HG03139 (cell line): Measurements from ENCODE around the gene NR2F1-AS1.

Experiments
- ATAC-seq: cut with Tn5 transposase; IDR thresholded peaks from one replicate; pipeline ENCODE4 v1.9.1; 2021; ENCODE audit not compliant: unreplicated experiment

The NR2F1-AS1 gene

DNA sequence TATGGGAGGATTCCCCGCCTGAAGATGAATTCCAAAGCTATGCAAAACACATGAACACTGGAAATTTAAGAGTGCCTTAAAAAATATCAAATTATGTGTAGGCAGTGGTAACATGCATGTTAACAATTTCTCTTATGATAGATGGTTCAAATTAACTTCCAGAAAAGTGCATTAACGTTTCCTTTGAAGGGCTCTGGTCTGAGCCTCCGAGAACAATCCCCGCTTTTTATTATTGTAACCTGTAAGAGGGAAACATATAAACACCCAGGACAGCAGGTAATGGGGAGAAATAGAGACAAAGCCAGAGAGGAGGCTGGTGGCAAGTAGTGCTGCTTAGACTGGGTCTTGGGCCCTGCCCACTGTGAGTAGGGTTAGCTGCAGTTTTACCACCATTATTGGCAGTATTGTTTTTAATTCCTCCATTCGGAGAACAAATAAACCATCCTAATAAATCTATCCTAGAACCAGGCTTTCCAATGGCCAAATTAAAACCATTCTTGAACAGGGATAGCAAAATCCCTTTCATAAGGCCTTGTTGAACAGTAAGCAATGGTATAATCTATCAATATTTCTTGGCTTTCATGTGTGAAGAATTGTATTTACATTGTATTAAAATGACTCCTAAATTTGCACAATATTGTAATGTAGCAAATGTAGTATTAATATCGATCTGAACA is 8.3 kb upstream of the NR2F1-AS1 start:
- ATAC-seq, result no peak

DNA sequence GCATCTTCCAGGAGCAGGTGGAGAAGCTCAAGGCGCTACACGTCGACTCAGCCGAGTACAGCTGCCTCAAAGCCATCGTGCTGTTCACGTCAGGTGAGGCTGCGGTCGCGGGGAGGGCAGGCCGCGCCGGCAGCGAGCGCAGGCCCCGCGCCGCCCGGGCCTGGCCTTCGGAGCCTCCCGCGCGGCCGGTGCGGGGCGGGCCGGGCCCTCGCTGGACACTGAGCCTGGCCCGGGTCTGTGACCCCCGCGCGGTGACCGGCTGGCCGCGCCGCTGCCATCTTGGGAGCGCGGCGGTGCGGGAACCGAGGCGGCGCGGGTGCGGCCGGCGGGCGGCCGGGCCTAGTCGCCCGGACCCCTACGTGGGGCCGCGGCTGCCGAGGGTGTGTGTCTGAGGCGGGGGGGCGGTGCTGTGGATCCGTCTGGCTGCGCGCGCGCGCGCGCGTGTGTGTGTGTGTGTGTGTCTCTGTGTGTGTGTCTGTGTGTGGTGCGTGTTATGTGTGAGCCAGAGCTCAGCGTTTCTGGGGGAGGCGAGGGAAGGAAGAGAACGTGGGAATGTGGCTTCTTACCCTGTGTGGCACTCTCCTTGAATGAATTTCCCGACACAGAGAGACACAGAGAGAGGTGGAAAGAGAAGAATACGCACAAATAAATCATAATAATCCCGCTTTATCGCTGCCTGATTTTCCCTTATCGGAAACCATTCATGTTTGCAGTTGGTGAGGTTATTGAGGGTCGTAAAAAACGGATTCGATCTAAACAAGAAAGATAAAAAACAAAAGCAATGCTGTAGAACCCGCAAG is 7.5 kb upstream of the NR2F1-AS1 start:
- no peak for ATAC-seq

DNA sequence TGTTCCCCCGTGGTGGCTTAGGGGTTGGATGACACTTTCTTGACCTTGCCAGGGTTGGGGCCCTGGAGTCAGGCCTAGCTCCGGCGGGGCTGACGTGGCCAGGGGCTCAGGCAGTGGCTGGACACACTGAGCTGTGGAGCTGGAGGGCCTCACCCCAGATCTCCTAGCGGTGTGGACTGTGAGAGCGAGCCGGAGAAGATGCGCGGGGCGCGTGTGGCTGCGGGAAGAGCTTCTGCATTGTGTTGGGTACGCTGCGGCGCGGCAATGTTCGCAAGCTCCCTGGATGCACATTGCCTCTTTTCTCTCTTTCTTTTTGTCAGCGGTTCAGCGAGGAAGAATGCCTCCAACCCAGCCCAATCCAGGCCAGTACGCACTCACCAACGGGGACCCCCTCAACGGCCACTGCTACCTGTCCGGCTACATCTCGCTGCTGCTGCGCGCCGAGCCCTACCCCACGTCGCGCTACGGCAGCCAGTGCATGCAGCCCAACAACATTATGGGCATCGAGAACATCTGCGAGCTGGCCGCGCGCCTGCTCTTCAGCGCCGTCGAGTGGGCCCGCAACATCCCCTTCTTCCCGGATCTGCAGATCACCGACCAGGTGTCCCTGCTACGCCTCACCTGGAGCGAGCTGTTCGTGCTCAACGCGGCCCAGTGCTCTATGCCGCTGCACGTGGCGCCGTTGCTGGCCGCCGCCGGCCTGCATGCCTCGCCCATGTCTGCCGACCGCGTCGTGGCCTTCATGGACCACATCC is 6.8 kb upstream of the NR2F1-AS1 start:
- no peak for ATAC-seq

DNA sequence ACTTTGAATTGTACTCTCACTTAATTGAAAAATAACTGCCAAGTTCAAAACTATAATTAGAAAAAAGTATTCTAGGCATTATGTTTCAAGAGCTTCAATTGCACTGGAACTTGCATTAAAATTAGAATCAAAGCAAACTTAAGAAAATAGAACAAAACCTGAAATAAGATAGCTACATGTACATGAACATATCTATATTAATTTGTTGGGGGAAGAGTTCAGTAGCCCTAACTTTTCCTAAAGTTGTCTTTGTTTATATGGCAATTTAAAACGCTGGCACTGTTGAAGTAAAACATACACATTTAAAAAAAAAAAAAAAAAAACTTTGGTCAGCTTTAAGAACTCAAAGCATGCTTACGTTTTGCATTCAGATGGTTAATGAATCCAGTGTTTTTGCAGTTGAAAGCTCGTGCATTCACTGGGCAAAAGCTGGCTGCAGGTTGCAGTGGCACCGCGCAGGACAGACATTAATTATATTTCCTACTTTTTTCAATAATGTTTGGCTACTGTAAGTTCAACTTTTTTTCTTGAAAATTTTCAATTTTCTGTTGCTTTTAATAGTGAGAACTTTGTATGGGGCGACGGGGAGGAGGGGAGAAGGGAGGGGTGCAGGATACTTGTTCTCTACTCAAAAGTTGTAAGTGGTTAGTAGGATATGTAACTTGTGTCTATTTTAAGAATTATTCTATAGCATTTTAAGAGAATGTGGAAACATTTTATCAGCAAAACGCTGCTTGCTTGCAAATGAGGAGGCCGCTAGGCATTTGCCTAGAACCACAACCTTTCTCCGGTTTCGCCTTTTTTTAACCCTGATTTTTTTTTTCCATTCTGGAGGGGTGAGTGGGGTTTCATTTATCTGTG is 5.9 kb upstream of the NR2F1-AS1 start:
- ATAC-seq, result no peak

DNA sequence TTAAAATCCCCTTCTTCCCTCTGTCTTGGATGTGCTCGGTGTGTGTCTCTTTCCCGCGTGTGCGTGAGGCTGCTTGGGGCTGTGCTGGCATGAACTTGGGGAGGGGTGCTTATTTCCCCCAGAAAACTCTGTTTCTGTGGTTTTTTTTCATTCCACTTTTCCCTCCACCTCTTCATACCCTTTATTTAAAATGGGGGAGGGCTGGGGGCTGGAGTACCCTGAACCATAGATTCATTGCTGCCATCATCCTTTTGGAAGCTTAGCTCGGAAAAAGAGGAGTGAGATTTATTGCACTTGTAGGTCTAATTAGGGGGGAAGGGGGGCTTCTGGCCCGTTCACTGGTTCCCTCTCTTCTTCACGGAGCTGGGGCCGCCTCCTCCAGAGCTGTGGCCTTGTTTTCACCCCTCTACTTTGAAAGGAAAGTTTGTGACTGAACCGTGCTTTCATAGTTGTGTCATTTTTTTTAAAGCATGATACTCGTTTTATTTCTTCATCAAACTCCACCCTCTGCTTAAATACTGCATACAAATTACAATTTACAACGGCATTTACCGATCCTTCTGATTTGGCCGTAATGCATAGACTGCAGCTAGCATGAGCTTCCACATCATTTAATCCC is 4.9 kb upstream of the NR2F1-AS1 start:
- no peak for ATAC-seq

DNA sequence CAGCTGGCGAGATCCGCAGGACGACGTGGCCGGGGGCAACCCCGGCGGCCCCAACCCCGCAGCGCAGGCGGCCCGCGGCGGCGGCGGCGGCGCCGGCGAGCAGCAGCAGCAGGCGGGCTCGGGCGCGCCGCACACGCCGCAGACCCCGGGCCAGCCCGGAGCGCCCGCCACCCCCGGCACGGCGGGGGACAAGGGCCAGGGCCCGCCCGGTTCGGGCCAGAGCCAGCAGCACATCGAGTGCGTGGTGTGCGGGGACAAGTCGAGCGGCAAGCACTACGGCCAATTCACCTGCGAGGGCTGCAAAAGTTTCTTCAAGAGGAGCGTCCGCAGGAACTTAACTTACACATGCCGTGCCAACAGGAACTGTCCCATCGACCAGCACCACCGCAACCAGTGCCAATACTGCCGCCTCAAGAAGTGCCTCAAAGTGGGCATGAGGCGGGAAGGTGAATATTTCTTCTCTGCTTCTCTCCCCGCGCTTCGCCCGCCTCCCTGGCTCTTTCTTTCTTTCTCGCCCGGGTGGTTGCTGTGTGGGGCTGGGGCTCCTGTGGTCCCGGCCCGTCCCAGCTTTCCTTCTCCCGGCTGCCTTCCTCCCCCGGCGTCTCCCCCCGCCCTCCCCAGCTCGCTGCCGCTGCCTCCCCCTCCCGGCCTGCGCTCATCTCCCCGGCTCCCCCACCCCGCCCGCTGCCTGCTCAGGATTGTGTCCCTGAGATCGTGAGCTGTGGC is 4.2 kb upstream of the NR2F1-AS1 start:
- no peak for ATAC-seq

DNA sequence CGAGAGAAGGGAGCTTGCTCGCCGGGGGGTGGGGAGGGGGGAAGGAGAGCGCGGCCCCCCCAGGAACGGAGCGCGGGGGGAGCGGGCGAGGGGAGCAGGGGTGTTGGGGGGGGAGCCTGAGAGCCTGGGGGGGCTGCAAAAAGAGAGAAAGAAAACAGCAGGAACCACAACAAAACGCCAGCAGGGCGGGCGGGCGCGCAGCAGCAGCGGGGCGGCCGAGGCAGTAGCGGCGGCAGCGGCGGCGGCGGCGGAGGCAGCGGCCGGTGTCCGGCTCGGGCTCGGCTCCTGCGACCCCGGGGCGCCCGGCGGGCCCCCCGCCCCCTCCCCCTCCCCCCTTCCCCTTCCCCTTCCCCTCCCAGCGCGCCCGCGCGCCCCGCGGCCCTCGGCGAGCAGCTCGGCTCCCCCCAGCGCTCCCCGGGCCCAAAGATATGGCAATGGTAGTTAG is 3.6 kb upstream of the NR2F1-AS1 start:
- ATAC-seq, result no peak

DNA sequence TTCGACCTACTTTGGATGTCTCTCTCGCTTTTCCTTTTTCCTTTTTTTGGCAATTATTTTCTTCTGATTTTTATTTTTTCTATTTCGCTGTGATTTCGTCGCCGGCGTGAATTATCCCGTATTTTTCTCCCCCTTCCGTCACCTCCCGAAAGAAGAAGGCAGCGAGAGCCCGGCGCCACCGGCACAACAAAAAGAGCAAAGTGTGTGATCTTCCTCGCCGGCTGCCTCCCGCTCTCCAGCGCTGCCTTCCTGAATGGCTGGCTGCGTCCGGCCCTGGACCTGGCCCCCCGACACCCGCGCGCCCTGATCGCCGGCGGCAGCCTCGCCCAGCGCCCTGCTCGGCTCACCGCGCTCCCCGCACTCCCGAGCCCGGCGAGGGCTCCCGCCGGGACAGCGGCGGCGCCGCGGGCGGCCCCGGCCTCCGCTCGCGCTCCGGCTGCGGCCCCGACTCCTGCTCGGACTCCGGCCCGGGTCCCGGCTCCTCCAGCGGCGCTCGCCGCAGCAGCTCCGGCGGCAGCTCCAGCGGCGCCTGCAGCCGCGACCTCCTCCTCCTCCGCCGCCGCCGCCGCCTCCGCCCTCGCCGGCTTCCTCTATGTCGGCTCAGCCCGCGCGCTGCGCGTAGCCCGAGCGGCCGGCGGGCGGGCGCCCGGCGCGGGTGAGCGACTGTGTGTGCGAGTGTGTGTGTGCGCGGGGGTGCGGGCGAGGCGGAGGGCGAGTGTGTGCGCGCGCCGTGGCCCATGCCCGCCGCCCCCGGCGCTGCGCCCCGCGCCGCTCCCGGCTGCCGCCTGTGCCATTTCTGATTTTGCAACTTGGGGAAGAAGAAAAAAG is 3.0 kb upstream of the NR2F1-AS1 start:
- ATAC-seq, result peak; percentile 27

DNA sequence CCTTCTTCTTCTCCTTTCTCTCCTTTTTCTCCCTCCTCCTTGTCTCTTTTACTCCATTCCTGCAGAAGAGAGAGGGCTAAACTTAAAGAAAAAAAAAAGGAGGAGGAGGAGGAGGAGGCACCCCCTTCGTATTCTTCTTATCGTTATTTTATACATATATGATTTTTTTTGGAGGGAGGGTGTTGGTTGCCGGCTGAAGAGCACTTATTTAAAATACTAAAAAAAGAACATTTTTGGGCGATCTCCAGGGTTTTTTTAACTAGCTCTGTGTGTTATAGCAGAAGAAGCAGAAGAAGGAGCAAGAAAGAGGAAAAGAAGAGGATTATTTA is 2.4 kb upstream of the NR2F1-AS1 start:
- no peak for ATAC-seq

DNA sequence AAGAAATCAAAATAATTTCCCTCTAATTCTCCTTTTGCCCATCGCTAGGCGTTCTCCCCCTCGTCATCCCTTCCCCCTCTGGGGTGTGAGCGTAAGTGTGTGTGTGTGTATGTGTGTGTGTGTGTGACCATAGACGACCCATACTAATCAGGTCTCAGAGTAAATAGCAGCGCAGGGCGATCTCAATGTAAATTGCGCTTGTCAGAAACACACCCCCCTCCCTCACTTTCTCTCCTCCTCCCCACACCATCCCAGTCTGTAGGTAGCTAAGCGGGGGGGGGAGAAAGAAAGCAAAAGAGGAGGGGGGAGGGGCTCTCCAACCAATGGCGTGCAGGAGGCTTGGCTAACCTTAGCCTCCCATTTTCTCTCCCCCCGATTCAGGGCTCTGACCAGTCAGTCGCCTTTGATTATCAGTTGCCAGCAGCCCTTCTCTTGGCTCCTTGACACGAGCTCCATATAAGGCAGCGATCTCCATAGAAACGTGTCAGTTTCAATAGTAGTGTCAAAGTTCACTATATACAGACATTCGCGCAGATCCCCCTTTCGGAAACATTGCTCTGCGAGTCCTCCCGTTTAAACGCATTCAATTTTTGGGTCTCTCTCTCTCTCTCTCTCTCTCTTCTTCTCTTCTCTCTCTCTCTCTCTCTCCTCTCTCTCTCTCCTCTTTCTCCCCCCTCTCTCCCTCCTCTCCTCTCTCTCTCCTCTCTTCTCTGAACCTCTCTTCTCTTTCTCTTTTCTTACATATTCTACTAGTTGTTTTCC is 1.8 kb upstream of the NR2F1-AS1 start, which contains the start of gene NR2F1:
Gene NR2F1 (plus strand): TSS at position 546 of the 762 bp plus-strand sequence. CDS start 1,802 bp downstream, outside the sequence.
- ATAC-seq, result no peak

DNA sequence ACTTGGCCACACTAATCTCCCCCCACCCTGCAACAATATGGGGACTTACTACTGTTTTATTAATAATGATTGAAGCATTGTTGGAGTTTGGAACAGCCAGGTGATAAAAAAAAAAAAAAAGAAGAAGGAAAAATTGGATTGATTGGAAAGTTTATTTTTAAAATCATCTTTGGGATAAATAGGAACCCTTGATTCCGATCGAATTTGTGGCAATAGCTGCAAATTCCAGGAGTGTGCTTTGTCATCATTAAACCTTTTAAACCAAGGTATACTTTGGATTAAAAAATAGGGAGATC is 1.1 kb upstream of the NR2F1-AS1 start:
- no peak for ATAC-seq

DNA sequence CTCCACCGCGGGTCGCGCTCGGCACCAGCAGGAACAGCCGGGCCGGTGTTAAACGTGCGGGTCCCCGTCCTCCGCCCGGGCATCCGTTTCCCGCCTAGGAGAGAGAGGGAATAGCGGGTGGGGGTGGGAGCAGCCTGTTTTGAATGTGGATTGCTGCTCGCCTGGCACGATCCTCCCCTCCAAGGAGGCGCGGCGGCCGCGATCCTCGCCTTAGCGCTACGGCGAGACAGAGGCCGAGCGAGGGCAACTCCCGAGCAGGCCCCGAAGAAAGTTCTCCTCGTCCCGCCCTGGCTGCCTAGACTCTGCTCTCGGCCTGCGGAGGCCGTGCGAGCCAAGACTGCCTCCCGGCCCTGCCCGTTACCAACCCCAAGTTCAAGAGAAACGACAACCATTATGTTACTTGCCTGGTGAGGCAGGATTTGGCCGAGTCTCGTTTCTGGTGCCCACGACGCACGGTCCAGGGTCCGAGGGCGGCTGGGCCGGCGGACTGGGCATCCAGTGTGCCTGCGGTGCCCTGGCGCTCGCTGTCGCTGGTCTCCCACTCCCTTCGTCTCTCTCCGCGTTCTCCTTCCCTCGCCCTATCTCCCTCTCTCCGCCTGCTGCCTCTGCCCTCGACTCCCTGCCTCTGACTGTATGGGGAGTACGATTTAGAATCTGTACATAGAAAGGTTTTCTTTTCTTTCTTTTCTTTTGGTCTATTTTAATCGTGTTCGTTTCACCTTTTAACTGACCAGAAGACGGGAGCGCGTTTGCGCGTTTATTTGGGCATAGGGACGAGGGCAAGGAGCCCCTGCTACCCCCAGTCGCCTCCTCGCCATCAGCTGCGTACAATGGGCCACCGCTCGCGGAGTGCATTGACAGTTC is 724 bp downstream of the NR2F1-AS1 start:
- no peak for ATAC-seq

DNA sequence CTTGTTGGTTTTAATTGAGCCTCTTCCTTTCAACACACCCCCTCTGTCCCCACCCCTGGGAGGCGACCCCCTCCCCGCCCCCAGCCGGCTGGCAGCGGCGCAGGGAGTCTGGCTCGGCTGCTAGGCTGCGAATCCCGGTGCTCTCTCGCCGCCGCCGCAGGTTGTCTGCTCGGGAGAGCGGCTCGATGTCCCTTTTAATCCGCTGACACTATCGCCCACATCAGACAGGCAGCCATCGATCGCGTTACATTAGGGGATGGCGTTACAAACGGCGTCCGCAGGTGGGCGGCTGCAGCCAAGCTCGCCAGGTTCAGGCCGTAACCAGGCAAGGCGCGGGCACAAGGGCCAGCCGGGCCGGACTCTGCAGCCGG is 1.3 kb downstream of the NR2F1-AS1 start:
- no peak for ATAC-seq

DNA sequence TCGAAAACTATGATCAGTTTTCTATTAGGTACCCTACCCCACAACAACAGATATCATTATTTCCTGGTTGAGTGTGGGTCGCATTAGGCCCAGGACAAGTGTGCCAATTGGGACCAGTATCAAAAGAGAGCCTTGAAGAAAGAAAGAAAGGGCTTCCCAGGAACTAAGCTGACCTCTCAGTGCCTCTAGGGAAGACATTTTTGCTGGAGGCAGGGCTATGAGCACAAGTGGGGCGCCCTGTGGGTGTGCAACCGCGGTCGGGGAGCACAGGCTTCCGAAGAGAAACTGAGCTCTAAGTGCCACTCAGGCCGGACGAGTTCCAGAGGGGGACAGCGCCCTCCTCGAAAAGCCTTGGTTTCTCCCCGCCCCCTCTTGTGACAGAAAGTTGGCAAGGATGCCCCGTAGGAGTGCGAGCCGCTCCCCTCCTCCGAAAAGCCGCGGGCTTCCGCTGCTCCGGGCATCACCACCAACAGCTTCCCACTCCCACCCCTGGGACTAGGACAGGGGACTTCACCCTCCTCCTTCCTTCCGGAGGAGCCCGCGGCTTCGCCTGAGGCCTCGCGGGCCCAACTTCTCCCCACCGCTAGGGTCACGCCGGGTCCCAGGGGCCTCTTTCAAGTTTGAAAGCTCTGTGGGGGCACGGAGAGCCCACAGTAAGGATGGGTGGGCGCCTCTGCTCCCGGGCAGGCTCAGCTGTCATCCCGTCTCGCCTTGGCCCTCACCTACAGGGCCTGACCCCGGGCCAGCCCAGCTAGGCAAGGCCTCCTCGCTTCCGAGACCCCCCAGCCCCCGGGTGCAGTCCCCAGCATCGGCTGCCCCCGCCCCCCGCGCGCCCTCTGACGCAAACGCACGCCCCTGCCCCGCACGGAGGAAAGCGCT is 2.0 kb downstream of the NR2F1-AS1 start:
- no peak for ATAC-seq

DNA sequence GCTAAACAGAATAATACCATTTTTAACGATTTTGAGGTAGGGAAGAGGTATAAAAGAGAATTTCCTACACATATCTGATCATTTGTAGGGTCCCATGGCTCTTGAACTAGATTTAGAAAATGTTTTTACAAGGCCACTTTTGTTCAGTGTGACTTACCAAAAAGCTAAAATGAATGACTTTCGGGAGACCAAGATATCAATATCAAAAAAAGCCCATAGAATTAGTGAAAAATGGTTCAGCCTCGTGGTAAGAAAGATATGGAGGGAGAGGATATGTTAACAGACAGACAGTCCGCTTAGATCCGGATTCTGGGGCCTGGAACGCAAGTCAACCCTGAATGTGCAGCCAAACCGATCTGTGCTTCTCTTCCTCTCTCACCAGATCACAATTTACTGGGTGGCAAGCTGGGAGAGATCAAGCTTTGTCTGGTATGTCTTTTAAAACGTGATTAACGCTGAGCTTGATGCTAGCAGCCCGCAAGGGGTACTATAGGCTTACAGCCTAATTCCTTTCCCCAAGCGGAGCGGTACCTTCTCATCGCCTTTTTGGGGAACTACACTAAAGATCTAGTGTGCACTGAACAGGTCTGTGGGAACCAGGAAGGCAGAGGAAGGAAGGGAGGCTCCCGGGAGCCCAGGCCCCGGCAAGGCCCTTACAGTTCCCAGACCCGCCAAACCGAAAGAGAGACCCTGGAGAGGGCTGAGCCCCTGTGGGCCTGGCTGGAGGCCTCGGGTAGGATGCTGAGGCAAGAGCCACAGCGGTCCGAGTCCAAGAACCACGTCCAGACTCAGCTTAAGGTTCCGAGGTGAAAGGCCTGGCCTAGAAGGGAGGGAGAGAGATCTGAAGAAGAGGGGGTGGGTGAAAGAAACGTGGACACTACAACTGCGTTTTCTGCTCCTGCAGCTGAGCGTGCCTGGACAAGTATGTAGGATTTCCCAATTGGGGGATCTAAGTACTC is 2.9 kb downstream of the NR2F1-AS1 start:
- ATAC-seq, result no peak
